ENCODE measurements around the gene TUNAR. TPM values are rescaled to one million over a fixed set of nuclear protein-coding genes. Genes with fewer than 3 reads are reported as not detected.

TUNAR gene
- total and polyA plus RNA-seq, 2 of the 4 experiments (the other 2 are of a cell fraction): not detected

- H4K91ac ChIP-seq (ENCODE audit: insufficient read depth, low read depth, low read length): no peak overlapping the region
- H3K36me3 ChIP-seq (ENCODE audit: control insufficient read depth, insufficient read depth, low read length): no peaks in the 10 kb centered on the region
- H3K9me1 ChIP-seq (ENCODE audit: insufficient read depth, low read length): no peaks in the 10 kb centered on the region
- ATAC-seq (ENCODE audit: low read depth): no peak
- H3K27me3 ChIP-seq (ENCODE audit: control insufficient read depth, insufficient read depth, low read length): peaks cover 2% of the 10 kb centered on the region; the same call in 1 of the 2 replicates
- TF ChIP-seq MAFK (IDR thresholded peaks at IDR 0.05; ENCODE audit: low read depth, low read length) (no peak), ELK1 (IDR thresholded peaks at IDR 0.05; ENCODE audit: borderline replicate concordance, low read depth, low read length) (no peak), POLR2A (IDR thresholded peaks at IDR 0.05; ENCODE audit: low read depth, low read length) (no peak), RAD21 (IDR thresholded peaks at IDR 0.05; ENCODE audit: low read length) (no peak), CTCF (conservative IDR thresholded peaks at IDR 0.05; ENCODE audit: low read depth, low read length) (no peak), CEBPB (IDR thresholded peaks at IDR 0.05; ENCODE audit: low read depth, low read length) (no peak), FOS (IDR thresholded peaks at IDR 0.05; ENCODE audit: low read depth, low read length) (no peak), USF2 (IDR thresholded peaks at IDR 0.05; ENCODE audit: low read depth, low read length) (no peak), NFE2L2 (IDR thresholded peaks at IDR 0.05; ENCODE audit: low read depth, low read length) (no peak), CHD1 (IDR thresholded peaks at IDR 0.05; ENCODE audit: low read depth, low read length) (no peak), RCOR1 (IDR thresholded peaks at IDR 0.05; ENCODE audit: insufficient replicate concordance, low read length) (no peak), BHLHE40 (IDR thresholded peaks at IDR 0.05; ENCODE audit: low read depth, low read length) (no peak), MAZ (IDR thresholded peaks at IDR 0.05; ENCODE audit: borderline replicate concordance, low read depth, low read length) (no peak), RFX5 (IDR thresholded peaks at IDR 0.05; ENCODE audit: low read depth, low read length) (no peak), SMC3 (IDR thresholded peaks at IDR 0.05; ENCODE audit: low read depth, low read length) (no peak), MXI1 (IDR thresholded peaks at IDR 0.05; ENCODE audit: borderline replicate concordance, low read depth, low read length) (no peak)
- H2BK20ac ChIP-seq (ENCODE audit: low read depth, low read length): no peak overlapping the region
- no CpG with 5 or more reads among the region's 6 CpGs for WGBS, 2 experiments (ENCODE audit: extremely low coverage in 2 of 2, insufficient read length in 1 of 2)
- H2AK5ac ChIP-seq (ENCODE audit: low read depth, low read length): no peak overlapping the region
- H2AK9ac ChIP-seq (replicated peaks; ENCODE audit: low read depth, low read length, poor library complexity): no peak overlapping the region
- H2BK15ac ChIP-seq (ENCODE audit: low read depth, low read length): no peak overlapping the region
- no peak overlapping the region for H4K8ac ChIP-seq (ENCODE audit: low read depth in 2 of 2, low read length in 2 of 2)
- ChIA-PET POLR2A (ENCODE audit: unreplicated experiment) (no interaction called here), CTCF (no interaction called here)
- no peaks in the 10 kb centered on the region for H3K9me3 ChIP-seq (ENCODE audit: control insufficient read depth, insufficient read depth, low read length)
- dilution Hi-C loops (cut with HindIII; ENCODE audit: low sequenced_read_pairs, unreplicated experiment): no loop called here
- no peak overlapping the region for H3K14ac ChIP-seq (replicated peaks; ENCODE audit: low read depth, low read length)
- peak; percentile 1 for DNase-seq
- H2AFZ ChIP-seq (replicated peaks; ENCODE audit: low read length, poor library complexity): no peak overlapping the region
- H3K4me1 ChIP-seq (ENCODE audit: control insufficient read depth, insufficient read depth, low read length): no peaks in the 10 kb centered on the region
- H3K4ac ChIP-seq (ENCODE audit: low read depth, low read length): no peak overlapping the region
- H4K5ac ChIP-seq (ENCODE audit: low read depth, low read length): no peak overlapping the region
- H3K4me2 ChIP-seq (ENCODE audit: low read depth, low read length): no peak overlapping the region
- no peak overlapping the region for H2BK5ac ChIP-seq (ENCODE audit: low read depth, low read length, poor library complexity, severe bottlenecking)
- no peak overlapping the region for H3K4me3 ChIP-seq (ENCODE audit: insufficient read depth, low read depth, low read length)
- H3K56ac ChIP-seq (ENCODE audit: extremely low read depth, insufficient read depth, low read length): no peak overlapping the region
- intact Hi-C loops (cut with micrococcal nuclease): no loop called here
- H3K27ac ChIP-seq (ENCODE audit: insufficient read depth, low read length): no peak overlapping the region
- no peak overlapping the region for H3K23ac ChIP-seq (ENCODE audit: low read depth, low read length)
- H2BK120ac ChIP-seq (ENCODE audit: low read depth, low read length): no peak overlapping the region
- H3K18ac ChIP-seq (ENCODE audit: low read depth, low read length): no peak overlapping the region
- in situ Hi-C loops (cut with MboI; ENCODE audit: low sequenced_read_pairs): no loop called here
- H3K9ac ChIP-seq (ENCODE audit: low read depth, low read length): no peak overlapping the region
- H4K20me1 ChIP-seq (ENCODE audit: insufficient read depth, low read length): no peaks in the 10 kb centered on the region
- no TSS peak for BruUV-seq (replicated peaks)
- no peaks in the 10 kb centered on the region for H3K79me1 ChIP-seq (ENCODE audit: low read depth in 1 of 2, low read length in 2 of 2)
Measured at GRCh38 chr14:95918466-95918865, 41.8 kb downstream of the TUNAR start.
